ENCODE data around the gene RINL. TPM values are rescaled to one million over a fixed set of nuclear protein-coding genes. Genes with fewer than 3 reads are reported as not detected.

The RINL gene
- total RNA-seq, 1 experiment from 2014 or later: 14.5 TPM

DNA sequence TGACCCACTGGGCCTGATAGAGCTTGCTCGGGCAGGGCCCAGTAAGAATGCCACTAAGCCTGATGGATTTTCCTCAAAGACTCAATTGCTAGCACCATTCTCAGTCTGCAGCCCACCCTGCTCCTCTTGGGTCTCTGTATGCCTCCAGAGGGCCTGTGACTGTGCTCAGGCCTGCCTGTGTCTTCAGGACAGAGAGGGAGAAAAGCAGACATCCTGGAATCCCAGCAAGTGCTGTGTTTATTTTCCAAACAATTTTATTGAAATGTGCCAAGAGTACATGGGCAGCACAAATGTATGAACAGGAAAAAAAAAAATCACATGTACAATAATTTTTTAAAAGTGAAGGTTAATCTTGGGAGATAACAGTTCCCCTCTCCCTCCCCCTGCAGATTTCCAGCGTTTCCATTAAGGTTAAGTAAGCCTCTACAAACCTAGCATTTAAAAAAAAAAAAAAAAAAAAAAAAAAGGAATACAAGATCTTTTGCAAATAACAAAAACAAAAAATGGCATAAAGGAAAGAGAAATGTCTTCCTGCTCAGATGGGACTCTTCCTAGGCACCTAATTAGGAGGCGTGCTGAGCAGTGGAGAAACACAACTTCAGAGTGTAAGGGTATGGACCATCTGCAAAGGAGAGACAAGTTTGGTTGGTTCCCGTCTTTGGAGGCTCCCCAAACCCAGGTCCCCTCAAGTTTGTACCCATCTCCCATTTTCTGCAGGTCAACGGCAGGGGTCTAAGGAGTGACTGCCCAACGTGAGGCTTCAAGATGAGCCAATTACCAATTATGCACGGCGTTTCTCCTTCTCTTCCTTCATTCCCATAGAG lies 41.7 kb downstream of the RINL start:
- POLR2A ChIA-PET: no interaction called here
- DNase-seq (ENCODE audit: low spot score) (no peak), ATAC-seq (no peak)
- TF ChIP-seq PRRX2 (CRISPR knock-in tag; IDR thresholded peaks at IDR 0.05) (no peak), ZBTB21 (CRISPR knock-in tag; IDR thresholded peaks at IDR 0.05; ENCODE audit: borderline replicate concordance) (no peak), ZNF219 (CRISPR knock-in tag; IDR thresholded peaks at IDR 0.05; ENCODE audit: borderline replicate concordance) (no peak), NFYB (CRISPR knock-in tag; conservative IDR thresholded peaks at IDR 0.05; ENCODE audit: low read depth) (no peak), ESRRA (CRISPR knock-in tag; IDR thresholded peaks at IDR 0.05; ENCODE audit: borderline replicate concordance) (no peak)
- TF ChIP-seq, protein P1, sequence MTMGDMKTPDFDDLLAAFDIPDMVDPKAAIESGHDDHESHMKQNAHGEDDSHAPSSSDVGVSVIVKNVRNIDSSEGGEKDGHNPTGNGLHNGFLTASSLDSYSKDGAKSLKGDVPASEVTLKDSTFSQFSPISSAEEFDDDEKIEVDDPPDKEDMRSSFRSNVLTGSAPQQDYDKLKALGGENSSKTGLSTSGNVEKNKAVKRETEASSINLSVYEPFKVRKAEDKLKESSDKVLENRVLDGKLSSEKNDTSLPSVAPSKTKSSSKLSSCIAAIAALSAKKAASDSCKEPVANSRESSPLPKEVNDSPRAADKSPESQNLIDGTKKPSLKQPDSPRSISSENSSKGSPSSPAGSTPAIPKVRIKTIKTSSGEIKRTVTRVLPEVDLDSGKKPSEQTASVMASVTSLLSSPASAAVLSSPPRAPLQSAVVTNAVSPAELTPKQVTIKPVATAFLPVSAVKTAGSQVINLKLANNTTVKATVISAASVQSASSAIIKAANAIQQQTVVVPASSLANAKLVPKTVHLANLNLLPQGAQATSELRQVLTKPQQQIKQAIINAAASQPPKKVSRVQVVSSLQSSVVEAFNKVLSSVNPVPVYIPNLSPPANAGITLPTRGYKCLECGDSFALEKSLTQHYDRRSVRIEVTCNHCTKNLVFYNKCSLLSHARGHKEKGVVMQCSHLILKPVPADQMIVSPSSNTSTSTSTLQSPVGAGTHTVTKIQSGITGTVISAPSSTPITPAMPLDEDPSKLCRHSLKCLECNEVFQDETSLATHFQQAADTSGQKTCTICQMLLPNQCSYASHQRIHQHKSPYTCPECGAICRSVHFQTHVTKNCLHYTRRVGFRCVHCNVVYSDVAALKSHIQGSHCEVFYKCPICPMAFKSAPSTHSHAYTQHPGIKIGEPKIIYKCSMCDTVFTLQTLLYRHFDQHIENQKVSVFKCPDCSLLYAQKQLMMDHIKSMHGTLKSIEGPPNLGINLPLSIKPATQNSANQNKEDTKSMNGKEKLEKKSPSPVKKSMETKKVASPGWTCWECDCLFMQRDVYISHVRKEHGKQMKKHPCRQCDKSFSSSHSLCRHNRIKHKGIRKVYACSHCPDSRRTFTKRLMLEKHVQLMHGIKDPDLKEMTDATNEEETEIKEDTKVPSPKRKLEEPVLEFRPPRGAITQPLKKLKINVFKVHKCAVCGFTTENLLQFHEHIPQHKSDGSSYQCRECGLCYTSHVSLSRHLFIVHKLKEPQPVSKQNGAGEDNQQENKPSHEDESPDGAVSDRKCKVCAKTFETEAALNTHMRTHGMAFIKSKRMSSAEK (CRISPR knock-in tag; IDR thresholded peaks at IDR 0.05; ENCODE audit: borderline replicate concordance): no peak
- TF ChIP-seq, protein P2, sequence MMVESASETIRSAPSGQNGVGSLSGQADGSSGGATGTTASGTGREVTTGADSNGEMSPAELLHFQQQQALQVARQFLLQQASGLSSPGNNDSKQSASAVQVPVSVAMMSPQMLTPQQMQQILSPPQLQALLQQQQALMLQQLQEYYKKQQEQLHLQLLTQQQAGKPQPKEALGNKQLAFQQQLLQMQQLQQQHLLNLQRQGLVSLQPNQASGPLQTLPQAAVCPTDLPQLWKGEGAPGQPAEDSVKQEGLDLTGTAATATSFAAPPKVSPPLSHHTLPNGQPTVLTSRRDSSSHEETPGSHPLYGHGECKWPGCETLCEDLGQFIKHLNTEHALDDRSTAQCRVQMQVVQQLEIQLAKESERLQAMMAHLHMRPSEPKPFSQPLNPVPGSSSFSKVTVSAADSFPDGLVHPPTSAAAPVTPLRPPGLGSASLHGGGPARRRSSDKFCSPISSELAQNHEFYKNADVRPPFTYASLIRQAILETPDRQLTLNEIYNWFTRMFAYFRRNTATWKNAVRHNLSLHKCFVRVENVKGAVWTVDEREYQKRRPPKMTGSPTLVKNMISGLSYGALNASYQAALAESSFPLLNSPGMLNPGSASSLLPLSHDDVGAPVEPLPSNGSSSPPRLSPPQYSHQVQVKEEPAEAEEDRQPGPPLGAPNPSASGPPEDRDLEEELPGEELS (CRISPR knock-in tag; IDR thresholded peaks at IDR 0.05): no peak
- TF ChIP-seq, protein P3, sequence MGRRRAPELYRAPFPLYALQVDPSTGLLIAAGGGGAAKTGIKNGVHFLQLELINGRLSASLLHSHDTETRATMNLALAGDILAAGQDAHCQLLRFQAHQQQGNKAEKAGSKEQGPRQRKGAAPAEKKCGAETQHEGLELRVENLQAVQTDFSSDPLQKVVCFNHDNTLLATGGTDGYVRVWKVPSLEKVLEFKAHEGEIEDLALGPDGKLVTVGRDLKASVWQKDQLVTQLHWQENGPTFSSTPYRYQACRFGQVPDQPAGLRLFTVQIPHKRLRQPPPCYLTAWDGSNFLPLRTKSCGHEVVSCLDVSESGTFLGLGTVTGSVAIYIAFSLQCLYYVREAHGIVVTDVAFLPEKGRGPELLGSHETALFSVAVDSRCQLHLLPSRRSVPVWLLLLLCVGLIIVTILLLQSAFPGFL (CRISPR knock-in tag; IDR thresholded peaks at IDR 0.05; ENCODE audit: borderline replicate concordance): no peak
- TF ChIP-seq, protein P4, sequence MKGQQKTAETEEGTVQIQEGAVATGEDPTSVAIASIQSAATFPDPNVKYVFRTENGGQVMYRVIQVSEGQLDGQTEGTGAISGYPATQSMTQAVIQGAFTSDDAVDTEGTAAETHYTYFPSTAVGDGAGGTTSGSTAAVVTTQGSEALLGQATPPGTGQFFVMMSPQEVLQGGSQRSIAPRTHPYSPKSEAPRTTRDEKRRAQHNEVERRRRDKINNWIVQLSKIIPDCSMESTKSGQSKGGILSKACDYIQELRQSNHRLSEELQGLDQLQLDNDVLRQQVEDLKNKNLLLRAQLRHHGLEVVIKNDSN (CRISPR knock-in tag; IDR thresholded peaks at IDR 0.05): no peak
- TF ChIP-seq, protein P5, sequence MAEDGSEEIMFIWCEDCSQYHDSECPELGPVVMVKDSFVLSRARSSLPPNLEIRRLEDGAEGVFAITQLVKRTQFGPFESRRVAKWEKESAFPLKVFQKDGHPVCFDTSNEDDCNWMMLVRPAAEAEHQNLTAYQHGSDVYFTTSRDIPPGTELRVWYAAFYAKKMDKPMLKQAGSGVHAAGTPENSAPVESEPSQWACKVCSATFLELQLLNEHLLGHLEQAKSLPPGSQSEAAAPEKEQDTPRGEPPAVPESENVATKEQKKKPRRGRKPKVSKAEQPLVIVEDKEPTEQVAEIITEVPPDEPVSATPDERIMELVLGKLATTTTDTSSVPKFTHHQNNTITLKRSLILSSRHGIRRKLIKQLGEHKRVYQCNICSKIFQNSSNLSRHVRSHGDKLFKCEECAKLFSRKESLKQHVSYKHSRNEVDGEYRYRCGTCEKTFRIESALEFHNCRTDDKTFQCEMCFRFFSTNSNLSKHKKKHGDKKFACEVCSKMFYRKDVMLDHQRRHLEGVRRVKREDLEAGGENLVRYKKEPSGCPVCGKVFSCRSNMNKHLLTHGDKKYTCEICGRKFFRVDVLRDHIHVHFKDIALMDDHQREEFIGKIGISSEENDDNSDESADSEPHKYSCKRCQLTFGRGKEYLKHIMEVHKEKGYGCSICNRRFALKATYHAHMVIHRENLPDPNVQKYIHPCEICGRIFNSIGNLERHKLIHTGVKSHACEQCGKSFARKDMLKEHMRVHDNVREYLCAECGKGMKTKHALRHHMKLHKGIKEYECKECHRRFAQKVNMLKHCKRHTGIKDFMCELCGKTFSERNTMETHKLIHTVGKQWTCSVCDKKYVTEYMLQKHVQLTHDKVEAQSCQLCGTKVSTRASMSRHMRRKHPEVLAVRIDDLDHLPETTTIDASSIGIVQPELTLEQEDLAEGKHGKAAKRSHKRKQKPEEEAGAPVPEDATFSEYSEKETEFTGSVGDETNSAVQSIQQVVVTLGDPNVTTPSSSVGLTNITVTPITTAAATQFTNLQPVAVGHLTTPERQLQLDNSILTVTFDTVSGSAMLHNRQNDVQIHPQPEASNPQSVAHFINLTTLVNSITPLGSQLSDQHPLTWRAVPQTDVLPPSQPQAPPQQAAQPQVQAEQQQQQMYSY (CRISPR knock-in tag; IDR thresholded peaks at IDR 0.05): no peak
- TF ChIP-seq, protein P6, sequence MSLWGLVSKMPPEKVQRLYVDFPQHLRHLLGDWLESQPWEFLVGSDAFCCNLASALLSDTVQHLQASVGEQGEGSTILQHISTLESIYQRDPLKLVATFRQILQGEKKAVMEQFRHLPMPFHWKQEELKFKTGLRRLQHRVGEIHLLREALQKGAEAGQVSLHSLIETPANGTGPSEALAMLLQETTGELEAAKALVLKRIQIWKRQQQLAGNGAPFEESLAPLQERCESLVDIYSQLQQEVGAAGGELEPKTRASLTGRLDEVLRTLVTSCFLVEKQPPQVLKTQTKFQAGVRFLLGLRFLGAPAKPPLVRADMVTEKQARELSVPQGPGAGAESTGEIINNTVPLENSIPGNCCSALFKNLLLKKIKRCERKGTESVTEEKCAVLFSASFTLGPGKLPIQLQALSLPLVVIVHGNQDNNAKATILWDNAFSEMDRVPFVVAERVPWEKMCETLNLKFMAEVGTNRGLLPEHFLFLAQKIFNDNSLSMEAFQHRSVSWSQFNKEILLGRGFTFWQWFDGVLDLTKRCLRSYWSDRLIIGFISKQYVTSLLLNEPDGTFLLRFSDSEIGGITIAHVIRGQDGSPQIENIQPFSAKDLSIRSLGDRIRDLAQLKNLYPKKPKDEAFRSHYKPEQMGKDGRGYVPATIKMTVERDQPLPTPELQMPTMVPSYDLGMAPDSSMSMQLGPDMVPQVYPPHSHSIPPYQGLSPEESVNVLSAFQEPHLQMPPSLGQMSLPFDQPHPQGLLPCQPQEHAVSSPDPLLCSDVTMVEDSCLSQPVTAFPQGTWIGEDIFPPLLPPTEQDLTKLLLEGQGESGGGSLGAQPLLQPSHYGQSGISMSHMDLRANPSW (CRISPR knock-in tag; conservative IDR thresholded peaks at IDR 0.05; ENCODE audit: low read depth): no peak
- Mint-ChIP-seq H3K4me1 (peaks cover 7% of the 10 kb centered on the region), H3K27me3 (ENCODE audit: low read depth) (no peaks in the 10 kb centered on the region), H3K9me3 (no peaks in the 10 kb centered on the region), H3K27ac (peak overlapping the region; percentile 90), H3K36me3 (peaks cover 55% of the 10 kb centered on the region), H3K4me3 (no peak overlapping the region)
- CTCF ChIA-PET: interaction anchor here (1.2 to 1.7 kb wide), 2 partner anchors 13 to 67 kb away, joined by 4 to 6 read pairs; no protein-coding TSS in a partner anchor

Data from WTC11 (cell line).